Endothelial cell of umbilical vein (primary cell): ENCODE results near the gene PARD6G.

Experiments used
- POLR2A ChIP-seq: IDR thresholded peaks from 2 replicates; pipeline ENCODE4 v1.6.1; 2012; ENCODE audit warnings: low read depth, mild to moderate bottlenecking, control low read depth, low read length
- POLR2AphosphoS5 ChIP-seq: IDR thresholded peaks from 2 replicates; pipeline ENCODE4 v1.6.1; 2012; ENCODE audit warnings: low read depth, mild to moderate bottlenecking, control low read depth, low read length, moderate library complexity; ENCODE audit not compliant: insufficient read depth
- TF ChIP-seq, protein P1 (sequence below), 2 donors: IDR thresholded peaks; 1 replicate in 1 of 2; 2 replicates in 1 of 2; pipeline ENCODE4 v1.5.1; 2011; ENCODE audit warnings: low read length in 2 of 2, mild to moderate bottlenecking in 2 of 2, moderate library complexity in 2 of 2, control low read depth in 1 of 2, inconsistent platforms in 1 of 2, low read depth in 1 of 2; ENCODE audit not compliant: insufficient read depth in 1 of 2; ENCODE audit errors: extremely low read depth in 1 of 2

DNA sequence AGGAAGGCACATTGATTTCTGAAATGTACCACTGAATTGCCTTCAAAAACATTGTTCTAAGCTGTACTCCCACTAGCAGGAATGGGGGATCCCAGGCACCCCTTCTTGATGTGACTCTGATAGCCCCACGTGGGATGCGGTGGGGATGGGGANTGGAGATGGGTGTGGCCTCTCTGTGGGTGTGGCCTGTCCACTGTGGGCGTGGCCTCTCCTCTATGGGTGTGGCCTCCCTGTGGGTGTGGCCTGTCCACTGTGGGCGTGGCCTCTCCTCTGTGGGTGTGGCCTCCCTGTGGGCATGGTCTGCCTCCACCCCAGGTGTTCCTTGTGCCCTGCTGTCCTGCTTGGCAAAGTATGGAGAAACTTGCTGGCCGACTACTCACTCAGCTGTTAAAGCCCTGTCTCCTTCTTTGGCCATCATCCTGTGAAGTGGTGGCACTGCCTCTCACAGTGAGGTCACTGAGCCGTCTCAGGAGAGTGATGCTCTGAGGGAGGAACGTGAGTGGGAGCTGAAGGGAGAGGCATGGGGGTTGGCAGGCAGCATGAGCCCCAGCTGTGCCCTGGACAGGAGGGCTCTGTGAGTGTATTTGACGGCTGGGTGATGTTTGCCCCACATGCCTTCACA is 6.7 kb upstream of the PARD6G start:
- TF ChIP-seq POLR2A: no peak
- TF ChIP-seq, protein P1, sequence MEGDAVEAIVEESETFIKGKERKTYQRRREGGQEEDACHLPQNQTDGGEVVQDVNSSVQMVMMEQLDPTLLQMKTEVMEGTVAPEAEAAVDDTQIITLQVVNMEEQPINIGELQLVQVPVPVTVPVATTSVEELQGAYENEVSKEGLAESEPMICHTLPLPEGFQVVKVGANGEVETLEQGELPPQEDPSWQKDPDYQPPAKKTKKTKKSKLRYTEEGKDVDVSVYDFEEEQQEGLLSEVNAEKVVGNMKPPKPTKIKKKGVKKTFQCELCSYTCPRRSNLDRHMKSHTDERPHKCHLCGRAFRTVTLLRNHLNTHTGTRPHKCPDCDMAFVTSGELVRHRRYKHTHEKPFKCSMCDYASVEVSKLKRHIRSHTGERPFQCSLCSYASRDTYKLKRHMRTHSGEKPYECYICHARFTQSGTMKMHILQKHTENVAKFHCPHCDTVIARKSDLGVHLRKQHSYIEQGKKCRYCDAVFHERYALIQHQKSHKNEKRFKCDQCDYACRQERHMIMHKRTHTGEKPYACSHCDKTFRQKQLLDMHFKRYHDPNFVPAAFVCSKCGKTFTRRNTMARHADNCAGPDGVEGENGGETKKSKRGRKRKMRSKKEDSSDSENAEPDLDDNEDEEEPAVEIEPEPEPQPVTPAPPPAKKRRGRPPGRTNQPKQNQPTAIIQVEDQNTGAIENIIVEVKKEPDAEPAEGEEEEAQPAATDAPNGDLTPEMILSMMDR (IDR thresholded peaks at IDR 0.05; ENCODE audit: extremely low read depth in 1 of 2, insufficient read depth in 1 of 2, low read depth in 1 of 2, low read length in 2 of 2): no peak
- TF ChIP-seq POLR2AphosphoS5: no peak
